Kidney epithelial cell (primary cell): ENCODE results near the gene ARHGEF3. TPM values are rescaled to one million over a fixed set of nuclear protein-coding genes. Genes with fewer than 3 reads are reported as not detected.

Experiments
- DNase-seq: peaks from one replicate; pipeline ENCODE4 v3.0.0-alpha.2; 2010; ENCODE audit warnings: low read depth
- H3K27me3 ChIP-seq: 2 replicates; pipeline ENCODE4 v1.6.0; 2011; ENCODE audit warnings: low read length; ENCODE audit not compliant: control insufficient read depth, insufficient read depth
- H3K36me3 ChIP-seq: 2 replicates; pipeline ENCODE4 v1.5.1; 2011; ENCODE audit warnings: low read length; ENCODE audit not compliant: control insufficient read depth, insufficient read depth
- H3K4me3 ChIP-seq: 2 replicates; pipeline ENCODE4 v1.5.1; 2011; ENCODE audit warnings: low read depth, mild to moderate bottlenecking, control low read depth, low read length
- total RNA-seq: library from RNA; depleted of rRNA; stranded (reverse); fragments of >200 nt; gene quantifications from 2 replicates; pipeline ENCODE4 v1.2.3, GENCODE V29; 2015
- TF ChIP-seq, protein P1 (sequence below): IDR thresholded peaks from 2 replicates; pipeline ENCODE4 v1.5.1; 2011; ENCODE audit warnings: mild to moderate bottlenecking, moderate library complexity, low read length, control low read depth, inconsistent platforms; ENCODE audit not compliant: insufficient read depth, poor library complexity, severe bottlenecking

ARHGEF3 gene
- total RNA-seq, 1 donor from 2014 or later: 12.4 TPM

DNA sequence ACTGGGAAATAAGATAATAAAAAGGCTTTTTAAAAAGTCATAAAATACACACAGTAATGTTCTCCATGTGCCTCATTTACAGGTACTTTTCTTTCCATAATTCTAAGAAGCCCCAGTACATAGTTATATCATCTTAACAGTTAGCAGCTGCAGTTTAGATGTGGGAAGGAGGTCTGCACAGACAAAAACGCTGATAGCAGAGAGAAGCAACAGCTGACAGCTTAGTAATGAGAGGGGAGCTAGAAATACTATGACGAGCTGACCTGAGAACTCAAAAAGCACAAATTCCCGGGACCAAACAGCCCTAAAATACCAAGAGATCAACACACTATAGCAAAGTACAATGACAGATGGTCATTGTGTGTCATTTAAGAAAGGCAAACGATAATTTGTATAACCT is 36.7 kb upstream of the ARHGEF3 start:
- H3K4me3 ChIP-seq: no peak overlapping the region
- no peaks in the 10 kb centered on the region for H3K36me3 ChIP-seq
- TF ChIP-seq, protein P1, sequence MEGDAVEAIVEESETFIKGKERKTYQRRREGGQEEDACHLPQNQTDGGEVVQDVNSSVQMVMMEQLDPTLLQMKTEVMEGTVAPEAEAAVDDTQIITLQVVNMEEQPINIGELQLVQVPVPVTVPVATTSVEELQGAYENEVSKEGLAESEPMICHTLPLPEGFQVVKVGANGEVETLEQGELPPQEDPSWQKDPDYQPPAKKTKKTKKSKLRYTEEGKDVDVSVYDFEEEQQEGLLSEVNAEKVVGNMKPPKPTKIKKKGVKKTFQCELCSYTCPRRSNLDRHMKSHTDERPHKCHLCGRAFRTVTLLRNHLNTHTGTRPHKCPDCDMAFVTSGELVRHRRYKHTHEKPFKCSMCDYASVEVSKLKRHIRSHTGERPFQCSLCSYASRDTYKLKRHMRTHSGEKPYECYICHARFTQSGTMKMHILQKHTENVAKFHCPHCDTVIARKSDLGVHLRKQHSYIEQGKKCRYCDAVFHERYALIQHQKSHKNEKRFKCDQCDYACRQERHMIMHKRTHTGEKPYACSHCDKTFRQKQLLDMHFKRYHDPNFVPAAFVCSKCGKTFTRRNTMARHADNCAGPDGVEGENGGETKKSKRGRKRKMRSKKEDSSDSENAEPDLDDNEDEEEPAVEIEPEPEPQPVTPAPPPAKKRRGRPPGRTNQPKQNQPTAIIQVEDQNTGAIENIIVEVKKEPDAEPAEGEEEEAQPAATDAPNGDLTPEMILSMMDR: no peak
- DNase-seq: no peak
- no peaks in the 10 kb centered on the region for H3K27me3 ChIP-seq

DNA sequence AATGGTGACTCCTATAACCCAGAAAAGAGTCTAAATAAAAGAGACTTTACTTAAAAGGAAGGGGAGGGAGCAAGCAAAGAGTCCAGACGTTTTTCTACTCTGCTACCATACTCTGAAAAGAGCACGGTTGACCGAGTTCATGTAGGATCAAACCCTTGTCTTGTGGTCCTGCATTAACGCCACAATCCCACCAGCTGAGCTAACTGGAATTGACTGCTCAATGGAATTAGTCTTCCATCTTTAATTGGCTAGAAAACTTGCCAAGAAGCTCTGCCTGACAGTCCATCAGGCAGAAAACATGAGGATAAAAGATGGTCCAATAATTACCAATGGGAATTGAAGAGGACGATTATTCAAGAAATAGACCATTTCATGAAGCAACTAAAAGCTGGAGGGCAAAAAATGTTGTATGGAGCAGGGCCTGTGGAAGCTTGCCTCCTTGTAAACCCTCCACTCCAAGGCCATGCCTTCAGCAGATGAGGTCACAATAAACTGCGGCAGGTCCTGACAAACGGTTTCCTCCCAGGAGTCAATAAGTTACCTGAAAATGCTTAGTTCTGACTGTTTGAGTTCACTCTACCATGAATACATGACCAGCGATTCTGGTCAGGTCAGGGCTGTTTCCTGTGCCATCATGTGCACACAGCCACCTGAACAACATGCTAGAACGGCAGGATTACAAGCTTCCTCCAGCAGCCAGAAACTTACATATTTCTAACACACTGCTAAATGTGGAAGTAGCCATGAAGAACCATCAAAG is 35.6 kb upstream of the ARHGEF3 start:
- DNase-seq: peak; percentile 72
- no peaks in the 10 kb centered on the region for H3K27me3 ChIP-seq
- no peak overlapping the region for H3K4me3 ChIP-seq
- TF ChIP-seq, protein P1: no peak
- H3K36me3 ChIP-seq: no peaks in the 10 kb centered on the region

DNA sequence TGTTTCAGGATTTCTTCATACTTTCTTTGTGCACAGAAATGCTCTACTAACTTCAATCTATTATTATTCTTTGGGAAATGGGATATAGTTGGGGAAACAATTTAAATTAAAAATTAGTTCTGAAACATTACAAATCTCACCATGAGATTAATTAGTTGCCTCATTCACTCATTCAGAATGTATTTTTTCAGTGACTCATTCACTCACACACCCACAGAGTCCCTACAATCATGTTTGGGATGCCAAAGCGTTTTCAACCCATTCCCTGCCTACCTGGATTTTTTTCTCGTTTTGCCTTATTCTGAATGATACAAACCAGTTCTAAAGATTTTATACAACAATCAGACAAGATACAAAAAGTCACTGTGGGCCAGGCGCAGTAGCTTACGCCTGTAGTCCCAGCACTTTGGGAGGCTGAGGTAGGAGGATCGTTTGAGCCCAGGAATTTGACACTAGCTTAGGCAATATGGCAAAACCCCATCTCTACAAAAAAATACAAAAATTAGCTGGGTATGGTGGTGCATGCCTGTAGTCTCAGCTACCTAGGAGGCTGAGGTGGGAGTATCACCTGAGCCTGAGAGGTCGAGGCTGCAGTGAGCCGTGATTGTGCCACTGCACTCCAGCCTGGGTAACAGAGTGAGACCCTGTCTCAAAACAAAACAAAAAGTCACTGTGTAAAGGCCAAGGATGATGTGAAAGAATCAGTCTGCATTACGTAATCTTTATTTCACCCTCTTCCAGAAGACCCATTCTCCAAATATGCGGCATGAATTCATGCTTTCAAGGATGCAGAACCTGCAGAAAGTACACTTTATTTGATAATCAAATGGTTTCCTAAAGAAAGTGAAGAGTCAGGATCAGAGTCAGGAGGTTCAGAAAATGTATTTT is 34.8 kb upstream of the ARHGEF3 start:
- TF ChIP-seq, protein P1: no peak
- Histone ChIP-seq H3K36me3 (no peaks in the 10 kb centered on the region), H3K27me3 (no peaks in the 10 kb centered on the region), H3K4me3 (no peak overlapping the region)
- no peak for DNase-seq

DNA sequence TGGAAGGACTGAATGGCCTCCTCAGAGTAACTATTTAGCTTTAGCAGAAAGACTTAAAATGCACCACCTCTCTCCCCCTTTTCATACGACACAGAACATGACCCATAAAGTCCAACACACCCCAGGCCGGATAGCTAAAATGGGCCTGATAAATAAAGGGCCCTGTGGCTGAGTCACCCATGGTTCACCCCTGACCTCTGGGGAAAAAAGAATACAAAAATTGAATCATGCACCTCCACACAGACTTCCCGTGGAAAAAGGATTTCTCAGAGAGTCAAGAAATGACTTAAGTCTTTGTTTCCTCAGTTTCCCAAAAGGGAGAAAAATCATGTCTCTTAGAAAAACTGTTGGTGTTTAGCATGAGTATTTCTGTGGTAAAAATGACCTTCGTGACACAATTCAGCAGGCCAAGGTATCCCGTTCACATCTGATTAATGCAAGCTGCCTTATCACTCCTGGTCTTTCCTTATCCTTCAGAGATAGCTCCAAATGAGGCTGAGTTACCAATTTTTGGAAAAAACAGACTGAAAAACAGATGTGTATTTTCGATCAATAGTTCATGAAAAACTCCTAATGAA is 34.0 kb upstream of the ARHGEF3 start:
- no peak for DNase-seq
- TF ChIP-seq, protein P1: no peak
- Histone ChIP-seq H3K27me3 (no peaks in the 10 kb centered on the region), H3K4me3 (no peak overlapping the region), H3K36me3 (no peaks in the 10 kb centered on the region)

DNA sequence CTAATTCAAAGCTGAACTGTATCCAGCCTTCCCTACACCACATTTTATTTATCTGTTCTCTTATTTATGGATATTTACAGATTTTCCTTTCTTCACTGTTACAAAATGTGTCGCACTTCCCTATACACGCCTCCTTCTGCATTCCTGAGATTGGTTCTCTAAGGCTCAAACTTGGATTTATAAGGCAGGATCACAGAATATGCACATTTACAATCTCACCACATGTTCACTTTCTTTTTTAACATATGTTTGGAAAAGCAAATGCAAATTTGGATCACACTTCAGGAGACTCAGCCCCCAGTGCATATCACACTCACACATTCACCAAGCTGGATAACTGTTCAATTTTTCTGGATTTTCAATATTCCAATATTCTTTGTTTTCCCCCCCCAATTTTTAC is 31.8 kb upstream of the ARHGEF3 start:
- Histone ChIP-seq H3K4me3 (no peak overlapping the region), H3K36me3 (no peaks in the 10 kb centered on the region), H3K27me3 (no peaks in the 10 kb centered on the region)
- TF ChIP-seq, protein P1: no peak
- no peak for DNase-seq
